GM23248 (cell line): ENCODE measurements around the gene PHF21A.
"Not testable (repeated sequence)": the region's sequence is repeated elsewhere in the genome, so short reads cannot be mapped to it uniquely, and the experiment has no call there.

Source experiments
- EZH2 ChIP-seq: fragments of 200-600 bp; sonication (generic); IDR thresholded peaks from 2 replicates; pipeline ENCODE4 v1.6.1; 2018; ENCODE audit warnings: antibody characterized with exemption, mild to moderate bottlenecking; ENCODE audit not compliant: insufficient read depth, poor library complexity, severe bottlenecking
- EZH2phosphoT487 ChIP-seq: fragments of 200-600 bp; sonication (generic); IDR thresholded peaks from 2 replicates; pipeline ENCODE4 v1.6.1; 2018; ENCODE audit warnings: antibody characterized with exemption, moderate library complexity, mild to moderate bottlenecking, low read depth; ENCODE audit not compliant: insufficient read depth

DNA sequence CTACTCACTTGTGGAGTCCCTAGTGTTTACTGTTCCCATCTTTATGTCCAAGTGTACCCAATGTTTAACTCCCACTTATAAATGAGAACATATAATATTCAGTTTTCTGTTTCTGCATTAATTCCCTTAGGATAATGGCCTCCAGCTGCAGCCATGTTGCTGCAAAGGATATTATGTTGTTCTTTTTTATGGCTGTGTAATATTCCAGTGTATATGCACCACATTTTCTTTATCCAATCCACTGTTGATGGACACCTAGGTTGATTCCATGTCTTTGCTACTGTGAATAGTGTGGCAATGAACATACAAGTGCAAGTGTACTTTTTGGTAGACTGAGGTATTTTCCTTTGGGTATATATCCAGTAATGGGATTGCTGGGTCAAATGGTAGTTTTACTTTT is 107.1 kb downstream of the PHF21A start:
- not testable (repeated sequence) for TF ChIP-seq EZH2phosphoT487, EZH2
